Measurements from ENCODE around the gene IFITM5.

The IFITM5 gene

GRCh38 chr11:282630-283360 is 16.5 kb downstream of the IFITM5 start:
- no peak for ATAC-seq
- TF ChIP-seq CSDC2 (CRISPR knock-in tag; IDR thresholded peaks at IDR 0.05) (no peak), TOX (CRISPR knock-in tag; IDR thresholded peaks at IDR 0.05; ENCODE audit: borderline replicate concordance) (no peak), PATZ1 (CRISPR knock-in tag; IDR thresholded peaks at IDR 0.05; ENCODE audit: borderline replicate concordance) (no peak), ESRRG (CRISPR knock-in tag; IDR thresholded peaks at IDR 0.05) (no peak), RARB (CRISPR knock-in tag; IDR thresholded peaks at IDR 0.05) (no peak), ZFP30 (CRISPR knock-in tag; IDR thresholded peaks at IDR 0.05) (no peak), ZC3H10 (CRISPR knock-in tag; IDR thresholded peaks at IDR 0.05) (no peak), ZNF8 (CRISPR knock-in tag; IDR thresholded peaks at IDR 0.05) (no peak), TSHZ2 (CRISPR knock-in tag; IDR thresholded peaks at IDR 0.05) (no peak), ARNTL (CRISPR knock-in tag; IDR thresholded peaks at IDR 0.05; ENCODE audit: borderline replicate concordance, low read depth) (no peak)
- TF ChIP-seq, protein P1, sequence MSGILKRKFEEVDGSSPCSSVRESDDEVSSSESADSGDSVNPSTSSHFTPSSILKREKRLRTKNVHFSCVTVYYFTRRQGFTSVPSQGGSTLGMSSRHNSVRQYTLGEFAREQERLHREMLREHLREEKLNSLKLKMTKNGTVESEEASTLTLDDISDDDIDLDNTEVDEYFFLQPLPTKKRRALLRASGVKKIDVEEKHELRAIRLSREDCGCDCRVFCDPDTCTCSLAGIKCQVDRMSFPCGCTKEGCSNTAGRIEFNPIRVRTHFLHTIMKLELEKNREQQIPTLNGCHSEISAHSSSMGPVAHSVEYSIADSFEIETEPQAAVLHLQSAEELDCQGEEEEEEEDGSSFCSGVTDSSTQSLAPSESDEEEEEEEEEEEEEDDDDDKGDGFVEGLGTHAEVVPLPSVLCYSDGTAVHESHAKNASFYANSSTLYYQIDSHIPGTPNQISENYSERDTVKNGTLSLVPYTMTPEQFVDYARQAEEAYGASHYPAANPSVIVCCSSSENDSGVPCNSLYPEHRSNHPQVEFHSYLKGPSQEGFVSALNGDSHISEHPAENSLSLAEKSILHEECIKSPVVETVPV (CRISPR knock-in tag; IDR thresholded peaks at IDR 0.05), result no peak

DNA sequence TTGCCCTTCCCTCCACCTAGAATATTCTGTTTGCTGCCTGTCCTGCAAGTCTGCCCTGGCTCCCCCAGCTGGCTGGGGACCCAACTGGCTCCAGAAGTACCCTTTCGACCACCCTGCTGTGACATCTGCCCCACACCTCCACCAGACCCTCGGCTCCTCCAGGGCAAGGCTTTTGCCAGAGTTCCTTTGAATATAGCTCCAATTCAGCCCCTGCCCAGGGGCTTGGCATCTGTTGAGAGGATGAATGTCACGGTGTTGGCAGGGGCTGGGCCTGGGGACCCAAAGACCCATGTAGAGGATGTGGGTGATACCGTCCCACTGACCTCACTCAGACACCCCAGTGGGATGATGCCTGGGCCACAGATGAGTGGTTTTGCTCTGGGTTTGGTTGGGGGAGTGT is 17.2 kb downstream of the IFITM5 start:
- TF ChIP-seq TCF4 (CRISPR knock-in tag; IDR thresholded peaks at IDR 0.05; ENCODE audit: borderline replicate concordance) (no peak), BACH2 (CRISPR knock-in tag; IDR thresholded peaks at IDR 0.05; ENCODE audit: borderline replicate concordance) (no peak), ZFP3 (CRISPR knock-in tag; IDR thresholded peaks at IDR 0.05) (no peak), TOX (CRISPR knock-in tag; IDR thresholded peaks at IDR 0.05; ENCODE audit: borderline replicate concordance) (no peak), PATZ1 (CRISPR knock-in tag; IDR thresholded peaks at IDR 0.05; ENCODE audit: borderline replicate concordance) (no peak), PPARA (CRISPR knock-in tag; IDR thresholded peaks at IDR 0.05; ENCODE audit: borderline replicate concordance) (no peak), ZNF70 (CRISPR knock-in tag; IDR thresholded peaks at IDR 0.05) (no peak), RARB (CRISPR knock-in tag; IDR thresholded peaks at IDR 0.05) (no peak), ESRRG (CRISPR knock-in tag; IDR thresholded peaks at IDR 0.05) (no peak), GLIS3 (CRISPR knock-in tag; IDR thresholded peaks at IDR 0.05) (no peak), CSDC2 (CRISPR knock-in tag; IDR thresholded peaks at IDR 0.05) (no peak), ZNF8 (CRISPR knock-in tag; IDR thresholded peaks at IDR 0.05) (no peak), ISL1 (CRISPR knock-in tag; IDR thresholded peaks at IDR 0.05) (no peak), ZC3H10 (CRISPR knock-in tag; IDR thresholded peaks at IDR 0.05) (no peak), ZFP30 (CRISPR knock-in tag; IDR thresholded peaks at IDR 0.05) (no peak)
- ATAC-seq, result no peak

DNA sequence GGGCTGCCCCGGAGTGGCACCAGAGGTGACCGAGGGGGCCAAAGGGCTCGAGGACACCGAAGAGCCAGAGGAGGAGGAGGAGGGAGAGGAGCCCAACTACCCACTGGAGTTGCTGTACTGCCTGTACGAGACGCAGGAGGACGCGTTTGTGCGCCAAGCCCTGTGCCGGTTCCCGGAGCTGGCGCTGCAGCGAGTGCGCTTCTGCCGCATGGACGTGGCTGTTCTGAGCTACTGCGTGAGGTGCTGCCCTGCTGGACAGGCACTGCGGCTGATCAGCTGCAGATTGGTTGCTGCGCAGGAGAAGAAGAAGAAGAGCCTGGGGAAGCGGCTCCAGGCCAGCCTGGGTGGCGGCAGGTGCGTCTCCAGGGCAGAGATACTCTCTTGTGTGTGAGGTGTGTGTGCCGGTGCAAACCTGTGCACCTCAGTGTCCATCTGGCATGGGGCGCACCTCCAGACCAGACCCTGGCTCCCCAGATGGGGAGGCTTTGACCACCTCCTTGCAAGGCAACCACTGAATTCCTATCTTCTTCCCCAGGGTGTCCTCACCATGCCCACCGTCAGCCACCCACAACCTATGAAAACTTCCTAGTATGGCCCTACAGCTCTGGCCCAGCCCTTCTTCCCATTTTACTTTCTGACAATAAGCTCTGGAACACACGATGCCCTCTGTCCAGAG is 17.7 kb downstream of the IFITM5 start:
- TF ChIP-seq PATZ1 (CRISPR knock-in tag; IDR thresholded peaks at IDR 0.05; ENCODE audit: borderline replicate concordance) (no peak), ZNF565 (CRISPR knock-in tag; conservative IDR thresholded peaks at IDR 0.05; ENCODE audit: low read depth) (no peak), ARNTL (CRISPR knock-in tag; IDR thresholded peaks at IDR 0.05; ENCODE audit: borderline replicate concordance, low read depth) (no peak), RARB (CRISPR knock-in tag; IDR thresholded peaks at IDR 0.05) (no peak), ISL1 (CRISPR knock-in tag; IDR thresholded peaks at IDR 0.05) (no peak), SNAI2 (CRISPR knock-in tag; IDR thresholded peaks at IDR 0.05) (no peak), ZNF8 (CRISPR knock-in tag; IDR thresholded peaks at IDR 0.05) (no peak), ZFP3 (CRISPR knock-in tag; IDR thresholded peaks at IDR 0.05) (no peak), PPARA (CRISPR knock-in tag; IDR thresholded peaks at IDR 0.05; ENCODE audit: borderline replicate concordance) (no peak), POU6F1 (CRISPR knock-in tag; IDR thresholded peaks at IDR 0.05; ENCODE audit: borderline replicate concordance, low read depth) (no peak), BACH2 (CRISPR knock-in tag; IDR thresholded peaks at IDR 0.05; ENCODE audit: borderline replicate concordance) (no peak), TCF4 (CRISPR knock-in tag; IDR thresholded peaks at IDR 0.05; ENCODE audit: borderline replicate concordance) (no peak), GLIS3 (CRISPR knock-in tag; IDR thresholded peaks at IDR 0.05) (no peak), TOX (CRISPR knock-in tag; IDR thresholded peaks at IDR 0.05; ENCODE audit: borderline replicate concordance) (no peak)
- no peak for ATAC-seq
